ENCODE measurements around the gene PARVA.

- TF ChIP-seq POLR2A (IDR thresholded peaks at IDR 0.05) = no peak
- no peak for TF ChIP-seq CTCF (IDR thresholded peaks at IDR 0.05)
These were observed 117.3 kb downstream of the PARVA start for GRCh38 chr11:12494699-12495098.

Data from gastroesophageal sphincter (tissue), 3 donors.